ENCODE data around the gene SIRPA. TPM values are rescaled to one million over a fixed set of nuclear protein-coding genes. Genes with fewer than 3 reads are reported as not detected.
A peak's percentile ranks its signal among the peaks of the same experiment; 100 is the strongest.

The SIRPA gene
- total and polyA plus RNA-seq, 2 of the 8 experiments (the other 6 are each of a cell fraction or from before 2014, with no cell fraction given): 3.9 to 4.3 TPM

GRCh38 chr20:1965520-1966351 lies 70.5 kb downstream of the SIRPA start (continued):
- TF ChIP-seq, protein P1, sequence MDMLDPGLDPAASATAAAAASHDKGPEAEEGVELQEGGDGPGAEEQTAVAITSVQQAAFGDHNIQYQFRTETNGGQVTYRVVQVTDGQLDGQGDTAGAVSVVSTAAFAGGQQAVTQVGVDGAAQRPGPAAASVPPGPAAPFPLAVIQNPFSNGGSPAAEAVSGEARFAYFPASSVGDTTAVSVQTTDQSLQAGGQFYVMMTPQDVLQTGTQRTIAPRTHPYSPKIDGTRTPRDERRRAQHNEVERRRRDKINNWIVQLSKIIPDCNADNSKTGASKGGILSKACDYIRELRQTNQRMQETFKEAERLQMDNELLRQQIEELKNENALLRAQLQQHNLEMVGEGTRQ (IDR thresholded peaks at IDR 0.05; ENCODE audit: low read length): peak; percentile 60
- TF ChIP-seq NANOG (IDR thresholded peaks at IDR 0.05; ENCODE audit: insufficient read depth, low read depth, low read length, poor library complexity, severe bottlenecking) (peak; percentile 3), SIN3A (conservative IDR thresholded peaks at IDR 0.05 in 1 of 2, IDR thresholded peaks at IDR 0.05 in 1 of 2; ENCODE audit: low read depth in 1 of 2, low read length in 2 of 2) (0 out of 4 replicates have a peak, but pooled peaks of 1 of the 2 experiments have one; percentile 30), SP4 (IDR thresholded peaks at IDR 0.05; ENCODE audit: low read length) (peak; percentile 65; the same call in 1 of the 2 replicates), CBX5 (IDR thresholded peaks at IDR 0.05; ENCODE audit: low read depth, low read length) (no peak), KDM1A (IDR thresholded peaks at IDR 0.05; ENCODE audit: borderline replicate concordance, low read length) (0 out of 2 replicates have a peak, but pooled peaks have one; percentile 14), CTCF (IDR thresholded peaks at IDR 0.05; ENCODE audit: control extremely low read depth in 1 of 3, insufficient read depth in 1 of 3, low read depth in 1 of 3, low read length in 3 of 3) (peak; percentile 85 to 93 (median 91)), TCF12 (IDR thresholded peaks at IDR 0.05; ENCODE audit: low read depth, low read length) (peak; percentile 89; the same call in 1 of the 2 replicates), CTBP2 (IDR thresholded peaks at IDR 0.05; ENCODE audit: borderline replicate concordance, insufficient read depth, insufficient read length, low read length) (no peak), GTF2F1 (IDR thresholded peaks at IDR 0.05; ENCODE audit: borderline replicate concordance, low read depth, low read length) (no peak), KDM4A (IDR thresholded peaks at IDR 0.05; ENCODE audit: low read depth, low read length, severe bottlenecking) (peak; percentile 17), EGR1 (IDR thresholded peaks at IDR 0.05; ENCODE audit: borderline replicate concordance, low read depth, low read length) (peak; percentile 81; the same call in 1 of the 2 replicates), RNF2 (IDR thresholded peaks at IDR 0.05; ENCODE audit: borderline replicate concordance, low read depth, low read length, missing control alignments, poor library complexity, severe bottlenecking) (no peak), TBP (IDR thresholded peaks at IDR 0.05; ENCODE audit: low read depth, low read length) (no peak), YY1 (IDR thresholded peaks at IDR 0.05; ENCODE audit: low read depth, low read length) (no peak), SIX5 (IDR thresholded peaks at IDR 0.05; ENCODE audit: low read depth, low read length) (no peak), CEBPB (IDR thresholded peaks at IDR 0.05; ENCODE audit: low read depth, low read length) (peak; percentile 58; the same call in 1 of the 2 replicates)
- TF ChIP-seq, protein P2, sequence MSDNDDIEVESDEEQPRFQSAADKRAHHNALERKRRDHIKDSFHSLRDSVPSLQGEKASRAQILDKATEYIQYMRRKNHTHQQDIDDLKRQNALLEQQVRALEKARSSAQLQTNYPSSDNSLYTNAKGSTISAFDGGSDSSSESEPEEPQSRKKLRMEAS (IDR thresholded peaks at IDR 0.05): peak; percentile 99
